Trophoblast cell (in vitro differentiated cells and primary cell): ENCODE results near the gene APOE.
A peak's percentile ranks its signal among the peaks of the same experiment; 100 is the strongest.

Experiments used
- DNase-seq, 2 donors: peaks; one replicate each; pipeline ENCODE4 v3.0.0-alpha.2; 2016
- H2AFZ ChIP-seq: 2 replicates; pipeline ENCODE4 v1.6.1; 2013; ENCODE audit warnings: low read length, moderate library complexity, mild to moderate bottlenecking; ENCODE audit not compliant: insufficient read depth, poor library complexity
- H2AK5ac ChIP-seq: 2 replicates; pipeline ENCODE4 v1.6.1; 2013; ENCODE audit warnings: mild to moderate bottlenecking, low read length
- H2BK120ac ChIP-seq: 2 replicates; pipeline ENCODE4 v1.6.1; 2013; ENCODE audit warnings: low read length, mild to moderate bottlenecking, moderate library complexity; ENCODE audit not compliant: insufficient read depth, poor library complexity
- H2BK12ac ChIP-seq: 2 replicates; pipeline ENCODE4 v1.6.1; 2013; ENCODE audit warnings: mild to moderate bottlenecking, low read length, moderate library complexity
- H2BK5ac ChIP-seq: 2 replicates; pipeline ENCODE4 v1.6.1; 2013; ENCODE audit warnings: low read length, low read depth, moderate library complexity, mild to moderate bottlenecking; ENCODE audit not compliant: poor library complexity
- H3K14ac ChIP-seq: 2 replicates; pipeline ENCODE4 v1.6.1; 2013; ENCODE audit warnings: mild to moderate bottlenecking, low read length
- H3K18ac ChIP-seq: 2 replicates; pipeline ENCODE4 v1.6.1; 2013; ENCODE audit warnings: mild to moderate bottlenecking, low read length
- H3K23ac ChIP-seq: 2 replicates; pipeline ENCODE4 v1.6.1; 2013; ENCODE audit warnings: low read length
- H3K27ac ChIP-seq: 2 replicates; pipeline ENCODE4 v1.5.1; 2013; ENCODE audit warnings: low read depth, mild to moderate bottlenecking, inconsistent platforms, low read length, moderate library complexity
- H3K27me3 ChIP-seq: 2 replicates; pipeline ENCODE4 v1.6.1; 2013; ENCODE audit warnings: inconsistent platforms, mild to moderate bottlenecking, low read length, moderate library complexity; ENCODE audit not compliant: insufficient read depth
- H3K36me3 ChIP-seq, 2 experiments: 1 replicate in 1 of 2; 2 replicates in 1 of 2; pipeline ENCODE4 v1.6.1; 2013; ENCODE audit warnings: low read length in 2 of 2, mild to moderate bottlenecking in 2 of 2, moderate library complexity in 1 of 2; ENCODE audit not compliant: insufficient read depth in 2 of 2, control insufficient read depth in 1 of 2
- H3K4ac ChIP-seq: 2 replicates; pipeline ENCODE4 v1.6.1; 2013; ENCODE audit warnings: low read depth, mild to moderate bottlenecking, low read length, moderate library complexity
- H3K4me1 ChIP-seq, 2 experiments: 1 replicate in 1 of 2; 2 replicates in 1 of 2; pipeline ENCODE4 v1.6.1; 2013; ENCODE audit warnings: low read length in 2 of 2, mild to moderate bottlenecking in 2 of 2, moderate library complexity in 1 of 2; ENCODE audit not compliant: insufficient read depth in 2 of 2, control insufficient read depth in 1 of 2
- H3K4me2 ChIP-seq: 2 replicates; pipeline ENCODE4 v1.6.1; 2013; ENCODE audit warnings: inconsistent platforms, mild to moderate bottlenecking, low read length, moderate library complexity
- H3K4me3 ChIP-seq: 2 replicates; pipeline ENCODE4 v1.5.1; 2013; ENCODE audit warnings: mild to moderate bottlenecking, low read depth, low read length, inconsistent platforms
- H3K79me1 ChIP-seq: one replicate; pipeline ENCODE4 v1.6.1; 2013; ENCODE audit warnings: low read length
- H3K79me2 ChIP-seq: 2 replicates; pipeline ENCODE4 v1.6.1; 2013; ENCODE audit warnings: low read length, mild to moderate bottlenecking; ENCODE audit not compliant: control insufficient read depth, insufficient read depth, poor library complexity
- H3K9ac ChIP-seq: 2 replicates; pipeline ENCODE4 v1.6.1; 2013; ENCODE audit warnings: mild to moderate bottlenecking, low read length
- H3K9me3 ChIP-seq: 2 replicates; pipeline ENCODE4 v1.6.1; 2013; ENCODE audit warnings: low read depth, mild to moderate bottlenecking, control low read depth, inconsistent platforms, low read length; ENCODE audit not compliant: insufficient read depth
- H4K12ac ChIP-seq: 2 replicates; pipeline ENCODE4 v1.6.1; 2013; ENCODE audit warnings: low read depth, mild to moderate bottlenecking, low read length, moderate library complexity
- H4K8ac ChIP-seq: 2 replicates; pipeline ENCODE4 v1.6.1; 2013; ENCODE audit warnings: low read depth, mild to moderate bottlenecking, low read length, moderate library complexity
- H4K91ac ChIP-seq: one replicate; pipeline ENCODE4 v1.6.1; 2013; ENCODE audit warnings: low read depth, mild to moderate bottlenecking, low read length, moderate library complexity
- WGBS: extraction: QIAGEN DNeasy Blood & Tissue Kit; methylation state at CpG from one replicate; pipeline ENCODE4 v1.1.7; 2013; ENCODE audit warnings: missing lambda C conversion rate; ENCODE audit not compliant: insufficient read length, insufficient coverage; ENCODE audit errors: extremely low coverage; 5-methylcytosine and 5-hydroxymethylcytosine counted together

Gene APOE

GRCh38 chr19:44951179-44952159 lies 45.9 kb downstream of the APOE start:
- Histone ChIP-seq H2BK12ac (no peak overlapping the region), H4K8ac (peak overlapping the region; percentile 69), H3K4me2 (no peak overlapping the region), H3K4me3 (no peak overlapping the region), H3K14ac (no peak overlapping the region), H3K4me1 (peaks cover 8 to 13% of the 10 kb centered on the region in 2 experiments), H3K36me3 (peaks cover 0 to 2% of the 10 kb centered on the region in 2 experiments), H3K9ac (peak overlapping the region; percentile 57), H3K79me1 (peaks cover 11% of the 10 kb centered on the region), H2BK120ac (no peak overlapping the region), H2BK5ac (no peak overlapping the region), H3K9me3 (no peaks in the 10 kb centered on the region), H2AFZ (peak overlapping the region; percentile 56), H3K23ac (no peak overlapping the region), H3K4ac (no peak overlapping the region), H3K79me2 (peaks cover 15% of the 10 kb centered on the region), H4K91ac (peak overlapping the region; percentile 43), H3K27me3 (no peaks in the 10 kb centered on the region), H2AK5ac (peak overlapping the region; percentile 47), H3K18ac (peak overlapping the region; percentile 44), H3K27ac (no peak overlapping the region), H4K12ac (no peak overlapping the region)
- WGBS: no CpG with 5 or more reads among the region's 13 CpGs
- DNase-seq: peak; percentile 48 to 91

- Histone ChIP-seq H2AFZ (peak overlapping the region; percentile 51), H3K79me2 (peaks cover 16% of the 10 kb centered on the region), H3K14ac (peak overlapping the region; percentile 94), H3K36me3 (peaks cover 2 to 6% of the 10 kb centered on the region in 2 experiments), H3K4me2 (peak overlapping the region; percentile 74), H3K23ac (no peak overlapping the region), H4K8ac (peak overlapping the region; percentile 96), H3K4me3 (peak overlapping the region; percentile 87), H3K18ac (no peak overlapping the region), H3K4me1 (peaks cover 8 to 14% of the 10 kb centered on the region in 2 experiments), H2BK12ac (no peak overlapping the region), H3K27me3 (no peaks in the 10 kb centered on the region), H2AK5ac (no peak overlapping the region), H4K91ac (peak overlapping the region; percentile 93), H3K4ac (peak overlapping the region; percentile 8), H2BK120ac (no peak overlapping the region), H2BK5ac (peak overlapping the region; percentile 96), H4K12ac (peak overlapping the region; percentile 98), H3K27ac (no peak overlapping the region), H3K9ac (peak overlapping the region; percentile 59), H3K79me1 (peaks cover 11% of the 10 kb centered on the region), H3K9me3 (no peaks in the 10 kb centered on the region)
- WGBS: no CpG with 5 or more reads among the region's 13 CpGs
- DNase-seq: no peak
Observed at GRCh38 chr19:44954278-44954648, 48.7 kb downstream of the APOE start.

- no CpG with 5 or more reads among the region's 65 CpGs for WGBS
- Histone ChIP-seq H3K79me2 (peaks cover 16% of the 10 kb centered on the region), H3K4me1 (peaks cover 8 to 14% of the 10 kb centered on the region in 2 experiments), H3K9me3 (no peaks in the 10 kb centered on the region), H3K14ac (peak within 1 kb of the TSS; percentile 94), H2BK5ac (peak within 1 kb of the TSS; percentile 96), H4K91ac (peak within 1 kb of the TSS; percentile 93), H3K4ac (peak within 1 kb of the TSS; percentile 98), H3K36me3 (peaks cover 2 to 6% of the 10 kb centered on the region in 2 experiments), H3K27ac (peak within 1 kb of the TSS; percentile 94), H4K12ac (peak within 1 kb of the TSS; percentile 98), H3K23ac (no peak within 1 kb of the TSS), H3K4me2 (peak within 1 kb of the TSS; percentile 91), H3K27me3 (no peaks in the 10 kb centered on the region), H3K18ac (peak within 1 kb of the TSS; percentile 96), H2BK120ac (peak within 1 kb of the TSS; percentile 92), H3K79me1 (peaks cover 11% of the 10 kb centered on the region), H2AFZ (peak within 1 kb of the TSS; percentile 78), H2BK12ac (peak within 1 kb of the TSS; percentile 34), H3K9ac (peak within 1 kb of the TSS; percentile 99), H3K4me3 (peak within 1 kb of the TSS; percentile 99), H4K8ac (peak within 1 kb of the TSS; percentile 96), H2AK5ac (peak within 1 kb of the TSS; percentile 92)
- peak; percentile 96 to 98 for DNase-seq
Observed at GRCh38 chr19:44954649-44955504, 49.3 kb downstream of the APOE start, which contains the start of gene CLPTM1. Gene CLPTM1 (plus strand): TSS chr19:44955380. CDS start chr19:44955396, 16 bp downstream.
